Neuron (in vitro differentiated cells): ENCODE measurements around the gene TXNDC11.
"Not testable (repeated sequence)": the region's sequence is repeated elsewhere in the genome, so short reads cannot be mapped to it uniquely, and the experiment has no call there.

Experiments
- H2AFZ ChIP-seq: one replicate; pipeline ENCODE4 v1.6.1; 2013; ENCODE audit warnings: low read depth, mild to moderate bottlenecking, inconsistent platforms, low read length, moderate library complexity
- H3K27me3 ChIP-seq: one replicate; pipeline ENCODE4 v1.6.1; 2013; ENCODE audit warnings: low read length; ENCODE audit not compliant: insufficient read depth
- H3K36me3 ChIP-seq: one replicate; pipeline ENCODE4 v1.6.1; 2013; ENCODE audit warnings: low read length; ENCODE audit not compliant: insufficient read depth
- H3K4me1 ChIP-seq: one replicate; pipeline ENCODE4 v1.6.1; 2013; ENCODE audit warnings: low read length; ENCODE audit not compliant: insufficient read depth
- H3K4me3 ChIP-seq: 2 replicates; pipeline ENCODE4 v1.5.1; 2013; ENCODE audit warnings: mild to moderate bottlenecking, low read length, moderate library complexity
- H3K9me3 ChIP-seq: one replicate; pipeline ENCODE4 v1.6.1; 2013; ENCODE audit warnings: low read length

TXNDC11 gene

GRCh38 chr16:11742536-11743307 lies at the start of gene TXNDC11:
TXNDC11 (minus strand) TSS chr16:11742857; CDS start chr16:11742730, 127 bp downstream.
- Histone ChIP-seq H3K27me3 (no peaks in the 10 kb centered on the region), H2AFZ (peak within 1 kb of the TSS; percentile 62), H3K9me3 (peaks cover 1% of the 10 kb centered on the region), H3K36me3 (peaks cover 10% of the 10 kb centered on the region), H3K4me3 (peak within 1 kb of the TSS; percentile 75), H3K4me1 (peaks cover 13% of the 10 kb centered on the region)

GRCh38 chr16:11791144-11791828 lies 48.6 kb upstream of the TXNDC11 start:
- Histone ChIP-seq H3K36me3 (peaks cover 9% of the 10 kb centered on the region), H2AFZ (no peak overlapping the region), H3K4me3 (no peak overlapping the region), H3K9me3 (no peaks in the 10 kb centered on the region), H3K27me3 (no peaks in the 10 kb centered on the region), H3K4me1 (peaks cover 14% of the 10 kb centered on the region)

GRCh38 chr16:11788914-11789313 lies 46.3 kb upstream of the TXNDC11 start:
- Histone ChIP-seq H2AFZ (no peak overlapping the region), H3K4me3 (no peak overlapping the region), H3K27me3 (no peaks in the 10 kb centered on the region), H3K9me3 (no peaks in the 10 kb centered on the region), H3K4me1 (peaks cover 4% of the 10 kb centered on the region), H3K36me3 (peaks cover 4% of the 10 kb centered on the region)

- not testable (repeated sequence) for H3K36me3 ChIP-seq, H3K4me3 ChIP-seq, H2AFZ ChIP-seq, H3K9me3 ChIP-seq, H3K27me3 ChIP-seq
- H3K4me1 ChIP-seq: peaks cover 11% of the 10 kb centered on the region
These were observed 42.4 kb upstream of the TXNDC11 start for GRCh38 chr16:11784980-11785599.

GRCh38 chr16:11784381-11784780 lies 41.7 kb upstream of the TXNDC11 start:
- H3K4me1 ChIP-seq: peaks cover 11% of the 10 kb centered on the region
- not testable (repeated sequence) for H3K27me3 ChIP-seq, H2AFZ ChIP-seq, H3K9me3 ChIP-seq, H3K4me3 ChIP-seq, H3K36me3 ChIP-seq

- H3K4me1 ChIP-seq: peaks cover 11% of the 10 kb centered on the region
- peaks cover 9% of the 10 kb centered on the region for H3K36me3 ChIP-seq
- no peak overlapping the region for H2AFZ ChIP-seq
- no peak overlapping the region for H3K4me3 ChIP-seq
- no peaks in the 10 kb centered on the region for H3K27me3 ChIP-seq
- H3K9me3 ChIP-seq: no peaks in the 10 kb centered on the region
These were observed 41.3 kb upstream of the TXNDC11 start for GRCh38 chr16:11784038-11784369.

- Histone ChIP-seq H3K9me3 (no peaks in the 10 kb centered on the region), H3K36me3 (peaks cover 11% of the 10 kb centered on the region), H3K4me3 (no peak overlapping the region), H3K27me3 (no peaks in the 10 kb centered on the region), H3K4me1 (peaks cover 11% of the 10 kb centered on the region), H2AFZ (no peak overlapping the region)
These were observed 40.8 kb upstream of the TXNDC11 start for GRCh38 chr16:11783319-11784037.

GRCh38 chr16:11781773-11782172 lies 39.1 kb upstream of the TXNDC11 start:
- H3K36me3 ChIP-seq: peaks cover 24% of the 10 kb centered on the region
- no peak overlapping the region for H3K4me3 ChIP-seq
- H2AFZ ChIP-seq: no peak overlapping the region

GRCh38 chr16:11780991-11781680 lies 38.5 kb upstream of the TXNDC11 start:
- H3K36me3 ChIP-seq: peaks cover 30% of the 10 kb centered on the region

More at GRCh38 chr16:11781773-11782172, 39.1 kb upstream of the TXNDC11 start:
- no peaks in the 10 kb centered on the region for H3K9me3 ChIP-seq
- H3K4me1 ChIP-seq: peaks cover 11% of the 10 kb centered on the region
- H3K27me3 ChIP-seq: no peaks in the 10 kb centered on the region

GRCh38 chr16:11779074-11779473 lies 36.4 kb upstream of the TXNDC11 start:
- Histone ChIP-seq H3K9me3 (no peaks in the 10 kb centered on the region), H3K36me3 (peaks cover 47% of the 10 kb centered on the region), H3K27me3 (no peaks in the 10 kb centered on the region)

More at GRCh38 chr16:11780991-11781680, 38.5 kb upstream of the TXNDC11 start:
- Histone ChIP-seq H3K4me1 (peaks cover 11% of the 10 kb centered on the region), H3K27me3 (no peaks in the 10 kb centered on the region), H2AFZ (no peak overlapping the region), H3K4me3 (no peak overlapping the region), H3K9me3 (no peaks in the 10 kb centered on the region)

GRCh38 chr16:11774065-11774626 lies 31.5 kb upstream of the TXNDC11 start:
- Histone ChIP-seq H2AFZ (no peak overlapping the region), H3K9me3 (no peaks in the 10 kb centered on the region), H3K27me3 (no peaks in the 10 kb centered on the region), H3K4me1 (no peaks in the 10 kb centered on the region), H3K36me3 (peaks cover 74% of the 10 kb centered on the region), H3K4me3 (no peak overlapping the region)

More at GRCh38 chr16:11779074-11779473, 36.4 kb upstream of the TXNDC11 start:
- Histone ChIP-seq H3K4me1 (peaks cover 11% of the 10 kb centered on the region), H2AFZ (no peak overlapping the region), H3K4me3 (no peak overlapping the region)

- H3K27me3 ChIP-seq: no peaks in the 10 kb centered on the region
- H2AFZ ChIP-seq: no peak overlapping the region
- H3K4me3 ChIP-seq: no peak overlapping the region
- no peaks in the 10 kb centered on the region for H3K4me1 ChIP-seq
- H3K9me3 ChIP-seq: no peaks in the 10 kb centered on the region
- peaks cover 74% of the 10 kb centered on the region for H3K36me3 ChIP-seq
These were observed 26.2 kb upstream of the TXNDC11 start for GRCh38 chr16:11768849-11769248.
